Urinary bladder (tissue), 4 donors: ENCODE measurements around the gene TTBK1. TPM values are rescaled to one million over a fixed set of nuclear protein-coding genes. Genes with fewer than 3 reads are reported as not detected.
"Not testable (repeated sequence)": the region's sequence is repeated elsewhere in the genome, so short reads cannot be mapped to it uniquely, and the experiment has no call there.

Experiments used
- DNase-seq: peaks from one replicate; pipeline ENCODE4 v3.0.0-alpha.2; 2015; ENCODE audit errors: extremely low spot score
- H3K27ac ChIP-seq: one replicate; pipeline ENCODE4 v1.5.1; 2013; ENCODE audit warnings: low read depth, mild to moderate bottlenecking, moderate library complexity
- H3K36me3 ChIP-seq: one replicate; pipeline ENCODE4 v1.6.1; 2013; ENCODE audit warnings: mild to moderate bottlenecking, moderate library complexity; ENCODE audit not compliant: insufficient read depth
- H3K4me1 ChIP-seq: one replicate; pipeline ENCODE4 v1.6.1; 2013; ENCODE audit warnings: mild to moderate bottlenecking, moderate library complexity; ENCODE audit not compliant: insufficient read depth
- H3K4me3 ChIP-seq: one replicate; pipeline ENCODE4 v1.5.1; 2013; ENCODE audit warnings: low read depth, low read length
- WGBS: extraction: QIAGEN DNeasy Blood & Tissue Kit; methylation state at CpG from one replicate; pipeline ENCODE4 v1.1.7; 2013; 5-methylcytosine and 5-hydroxymethylcytosine counted together
- polyA plus RNA-seq: library from polyadenylated mRNA; stranded (reverse); fragments of 200-250 nt; gene quantifications from one replicate; pipeline ENCODE4 v1.2.3, GENCODE V29; 2013
- total RNA-seq: library from RNA; depleted of rRNA; stranded (reverse); fragments of >200 nt; gene quantifications from one replicate; pipeline ENCODE4 v1.2.3, GENCODE V29; 2014
- donor health status: healthy with polysubstance abuse.
- donor health status: healthy.

Gene TTBK1
- total and polyA plus RNA-seq, 2 donors, result 0.20 to 0.32 TPM

DNA sequence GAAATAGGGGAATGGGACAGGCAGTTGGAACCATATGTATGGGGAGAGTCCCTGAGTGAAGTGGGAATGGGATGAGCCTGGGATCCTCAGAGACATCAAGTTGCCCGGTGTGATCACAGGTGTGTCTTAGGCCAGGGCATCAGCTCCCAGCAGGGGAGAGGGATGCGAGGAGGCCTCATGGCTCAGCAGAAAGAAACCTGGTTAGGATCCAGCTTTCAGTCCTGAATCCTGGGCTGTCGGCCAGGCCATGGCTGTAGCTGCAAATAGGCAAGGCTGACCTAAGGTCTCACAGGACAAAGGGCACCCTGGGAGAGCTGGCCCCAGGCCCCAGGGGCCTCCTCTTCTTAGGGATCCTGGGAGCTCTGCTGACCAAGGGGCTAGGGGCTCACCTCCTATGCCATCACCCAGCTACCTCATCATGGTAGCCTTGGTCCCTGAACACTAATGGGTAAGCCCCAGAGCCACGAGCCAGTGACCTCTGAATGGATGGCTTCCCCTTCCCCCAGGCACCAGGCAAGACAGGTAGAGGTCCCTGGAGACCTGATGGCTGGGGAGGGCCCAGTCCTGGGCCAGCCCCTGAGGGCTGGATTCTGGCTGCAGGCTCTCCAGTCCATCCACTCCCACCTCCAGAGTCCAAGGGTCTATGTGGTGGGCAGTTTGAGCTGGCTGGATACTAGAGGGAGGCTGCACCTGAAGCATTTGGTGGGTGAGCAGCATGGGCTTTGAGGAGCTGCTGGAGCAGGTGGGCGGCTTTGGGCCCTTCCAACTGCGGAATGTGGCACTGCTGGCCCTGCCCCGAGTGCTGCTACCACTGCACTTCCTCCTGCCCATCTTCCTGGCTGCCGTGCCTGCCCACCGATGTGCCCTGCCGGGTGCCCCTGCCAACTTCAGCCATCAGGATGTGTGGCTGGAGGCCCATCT, 54.6 kb downstream of the TTBK1 start, which contains the start of gene SLC22A7:
Gene SLC22A7 (plus strand): TSS at position 617 of the 921 bp plus-strand sequence. CDS start 99 bp downstream, at position 716.
- Histone ChIP-seq H3K36me3 (no peaks in the 10 kb centered on the region), H3K4me1 (no peaks in the 10 kb centered on the region), H3K27ac (no peak within 1 kb of the TSS), H3K4me3 (no peak within 1 kb of the TSS)
- DNase-seq, result no peak
- 70% methylated on average over 10 of the region's 10 CpGs for WGBS

- DNase-seq, result no peak
Measured at GRCh38 chr6:43298565-43299337, 55.5 kb downstream of the TTBK1 start.

GRCh38 chr6:43299338-43300293, 56.3 kb downstream of the TTBK1 start:
- no peaks in the 10 kb centered on the region for H3K36me3 ChIP-seq
- no peak for DNase-seq

More at GRCh38 chr6:43298565-43299337, 55.5 kb downstream of the TTBK1 start:
- no peak overlapping the region for H3K27ac ChIP-seq
- no peaks in the 10 kb centered on the region for H3K36me3 ChIP-seq
- H3K4me1 ChIP-seq, result no peaks in the 10 kb centered on the region
- WGBS, result 72% methylated on average over 12 of the region's 12 CpGs
- no peak overlapping the region for H3K4me3 ChIP-seq

GRCh38 chr6:43301081-43301870, 58.0 kb downstream of the TTBK1 start:
- Histone ChIP-seq H3K4me3 (no peak overlapping the region), H3K27ac (no peak overlapping the region), H3K4me1 (no peaks in the 10 kb centered on the region), H3K36me3 (no peaks in the 10 kb centered on the region)
- WGBS, result 89% methylated on average over 15 of the region's 15 CpGs
- DNase-seq, result no peak

More at GRCh38 chr6:43299338-43300293, 56.3 kb downstream of the TTBK1 start:
- Histone ChIP-seq H3K27ac (no peak overlapping the region), H3K4me3 (no peak overlapping the region), H3K4me1 (no peaks in the 10 kb centered on the region)
- 74% methylated on average over 18 of the region's 18 CpGs for WGBS

DNA sequence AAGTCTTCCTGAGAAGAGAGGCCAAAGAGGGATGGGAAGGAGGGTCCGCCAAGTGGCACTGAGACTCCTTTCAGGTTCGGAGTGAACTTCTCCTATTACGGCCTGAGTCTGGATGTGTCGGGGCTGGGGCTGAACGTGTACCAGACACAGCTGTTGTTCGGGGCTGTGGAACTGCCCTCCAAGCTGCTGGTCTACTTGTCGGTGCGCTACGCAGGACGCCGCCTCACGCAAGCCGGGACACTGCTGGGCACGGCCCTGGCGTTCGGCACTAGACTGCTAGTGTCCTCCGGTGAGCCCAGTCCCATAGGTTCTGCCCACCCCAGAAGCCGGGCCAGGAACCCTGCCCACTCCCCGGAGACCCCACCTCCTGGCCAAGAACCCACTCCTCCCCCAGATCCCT, 58.8 kb downstream of the TTBK1 start:
- DNase-seq, result no peak
- no peaks in the 10 kb centered on the region for H3K4me1 ChIP-seq
- WGBS, result 75% methylated on average over 19 of the region's 19 CpGs
- H3K4me3 ChIP-seq, result no peak overlapping the region
- no peak overlapping the region for H3K27ac ChIP-seq
- H3K36me3 ChIP-seq, result no peaks in the 10 kb centered on the region

DNA sequence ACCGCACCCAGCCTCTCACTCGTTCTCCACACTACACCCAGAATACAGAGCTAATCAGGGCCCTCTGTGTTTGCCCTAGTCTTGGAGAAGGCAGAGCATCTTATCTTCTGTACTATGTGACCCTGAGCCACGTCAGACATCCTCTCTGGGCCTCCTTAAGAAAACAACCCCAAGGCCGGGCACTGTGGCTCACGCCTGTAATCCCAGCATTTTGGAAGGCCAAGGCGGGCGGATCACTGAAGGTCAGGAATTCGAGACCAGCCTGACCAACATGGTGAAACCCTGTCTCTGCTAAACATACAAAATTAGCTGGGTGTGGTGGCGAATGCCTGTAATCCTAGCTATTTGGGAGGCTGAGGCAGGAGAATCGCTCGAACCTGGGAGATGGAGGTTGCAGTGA, 59.7 kb downstream of the TTBK1 start:
- H3K36me3 ChIP-seq, H3K4me3 ChIP-seq, H3K27ac ChIP-seq, DNase-seq, H3K4me1 ChIP-seq: not testable (repeated sequence)
- 85% methylated on average over 11 of the region's 11 CpGs for WGBS

DNA sequence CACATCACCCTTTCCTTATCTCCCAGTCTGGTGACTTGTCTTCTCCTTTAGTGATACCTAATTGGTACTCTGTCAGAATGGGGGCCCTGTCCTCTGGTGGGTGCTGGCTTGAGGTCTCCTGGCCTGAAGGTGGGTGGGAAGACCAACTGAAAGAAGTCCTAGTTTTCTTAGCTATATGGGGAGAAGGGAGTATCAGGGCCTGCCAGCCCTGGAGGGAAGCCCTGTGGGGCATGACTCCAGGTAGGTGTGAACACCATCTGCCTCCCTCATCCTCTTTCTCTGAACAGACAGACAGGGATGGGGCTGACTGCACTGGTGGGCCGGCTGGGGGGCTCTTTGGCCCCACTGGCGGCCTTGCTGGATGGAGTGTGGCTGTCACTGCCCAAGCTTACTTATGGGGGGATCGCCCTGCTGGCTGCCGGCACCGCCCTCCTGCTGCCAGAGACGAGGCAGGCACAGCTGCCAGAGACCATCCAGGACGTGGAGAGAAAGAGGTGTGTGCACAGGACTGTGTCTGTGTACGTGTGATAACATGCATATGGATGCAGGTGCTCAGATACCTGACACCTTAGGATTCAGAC, 60.6 kb downstream of the TTBK1 start:
- 69% methylated on average over 8 of the region's 8 CpGs for WGBS
- H3K4me1 ChIP-seq, result no peaks in the 10 kb centered on the region
- H3K27ac ChIP-seq, result no peak overlapping the region
- no peak for DNase-seq
- no peak overlapping the region for H3K4me3 ChIP-seq
- no peaks in the 10 kb centered on the region for H3K36me3 ChIP-seq

GRCh38 chr6:43304361-43304760, 61.1 kb downstream of the TTBK1 start:
- H3K4me1 ChIP-seq, result no peaks in the 10 kb centered on the region
- no peak for DNase-seq
- 84% methylated on average over 3 of the region's 3 CpGs for WGBS
- no peak overlapping the region for H3K4me3 ChIP-seq
- H3K36me3 ChIP-seq, result no peaks in the 10 kb centered on the region
- H3K27ac ChIP-seq, result no peak overlapping the region

DNA sequence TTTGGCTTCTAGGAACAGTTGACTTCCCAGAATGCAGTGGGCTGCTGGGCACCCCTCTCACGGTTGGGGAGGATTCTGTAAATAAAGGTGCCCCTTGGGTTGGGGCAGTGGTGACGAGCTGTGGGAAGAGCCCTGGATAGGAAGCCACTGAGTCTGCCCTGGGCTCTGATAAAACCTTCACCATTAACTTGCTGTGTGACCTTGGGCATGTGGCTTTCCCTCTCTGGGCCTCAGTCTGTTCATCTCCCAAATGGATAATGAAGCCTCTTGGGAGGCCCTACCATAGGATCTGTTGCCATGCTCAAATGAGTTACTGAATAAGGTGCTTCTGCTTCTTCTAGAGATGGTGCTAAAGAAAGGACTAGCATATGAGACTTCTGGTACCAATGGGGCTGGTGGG, 61.6 kb downstream of the TTBK1 start:
- WGBS, result 77% methylated on average over 2 of the region's 2 CpGs
- Histone ChIP-seq H3K4me1 (no peaks in the 10 kb centered on the region), H3K4me3 (no peak overlapping the region), H3K27ac (no peak overlapping the region), H3K36me3 (no peaks in the 10 kb centered on the region)
- DNase-seq, result no peak

- WGBS, result 95% methylated on average over 7 of the region's 7 CpGs
- no peak for DNase-seq
- Histone ChIP-seq H3K36me3 (no peaks in the 10 kb centered on the region), H3K27ac (no peak overlapping the region), H3K4me1 (no peaks in the 10 kb centered on the region), H3K4me3 (no peak overlapping the region)
Measured at GRCh38 chr6:43306086-43306485, 62.8 kb downstream of the TTBK1 start.

- no peak overlapping the region for H3K4me3 ChIP-seq
- no peaks in the 10 kb centered on the region for H3K36me3 ChIP-seq
- WGBS, result 90% methylated on average over 5 of the region's 5 CpGs
- DNase-seq, result no peak
- H3K27ac ChIP-seq, result no peak overlapping the region
- H3K4me1 ChIP-seq, result no peaks in the 10 kb centered on the region
Measured at GRCh38 chr6:43307451-43308100, 64.3 kb downstream of the TTBK1 start.
